ENCODE data around the gene NTRK2. TPM values are rescaled to one million over a fixed set of nuclear protein-coding genes. Genes with fewer than 3 reads are reported as not detected.

Gene NTRK2
- total and polyA plus RNA-seq, 4 experiments from 2014 or later: 0.11 to 0.18 (median 0.12) TPM; not detected in 1

GRCh38 chr9:85014292-85014691, 344.8 kb downstream of the NTRK2 start:
- H3K4me3 ChIP-seq (ENCODE audit: low read length in 2 of 2): no peak overlapping the region
- Mint-ChIP-seq H3K4me3 (no peak overlapping the region), H3K4me1 (no peaks in the 10 kb centered on the region), H3K27me3 (peaks cover 4% of the 10 kb centered on the region in 2 donors), H3K9me3 (no peaks in the 10 kb centered on the region), H3K36me3 (no peaks in the 10 kb centered on the region), H3K27ac (no peak overlapping the region)
- H3K27me3 ChIP-seq (ENCODE audit: insufficient read depth, low read length): no peaks in the 10 kb centered on the region
- no peaks in the 10 kb centered on the region for H3K9me3 ChIP-seq (ENCODE audit: control insufficient read depth in 1 of 2, low read length in 2 of 2)
- H3K36me3 ChIP-seq (ENCODE audit: insufficient read depth, low read length): no peaks in the 10 kb centered on the region
- POLR2A ChIA-PET (ENCODE audit: partially characterized antibody): no interaction called here
- H3K4me1 ChIP-seq (ENCODE audit: insufficient read depth, low read length): no peaks in the 10 kb centered on the region
- no peak for DNase-seq
- no peak overlapping the region for H3K27ac ChIP-seq (ENCODE audit: low read depth, low read length)
- intact Hi-C loops (cut with micrococcal nuclease): no loop called here
- CTCF ChIA-PET (ENCODE audit: partially characterized antibody): no interaction called here

GRCh38 chr9:85016384-85017006, 347.0 kb downstream of the NTRK2 start:
- no peak for DNase-seq
- Histone ChIP-seq H3K4me1 (ENCODE audit: insufficient read depth, low read length) (no peaks in the 10 kb centered on the region), H3K36me3 (ENCODE audit: insufficient read depth, low read length) (no peaks in the 10 kb centered on the region), H3K9me3 (ENCODE audit: control insufficient read depth in 1 of 2, low read length in 2 of 2) (no peaks in the 10 kb centered on the region), H3K27ac (ENCODE audit: low read depth, low read length) (no peak overlapping the region), H3K4me3 (ENCODE audit: low read length in 2 of 2) (no peak overlapping the region), H3K27me3 (ENCODE audit: insufficient read depth, low read length) (no peaks in the 10 kb centered on the region)
- Mint-ChIP-seq H3K9me3 (peaks cover 0 to 2% (median 0%) of the 10 kb centered on the region in 8 donors), H3K4me3 (no peak overlapping the region), H3K27me3 (peaks cover 1 to 4% of the 10 kb centered on the region in 2 donors), H3K4me1 (no peaks in the 10 kb centered on the region), H3K36me3 (no peaks in the 10 kb centered on the region), H3K27ac (no peak overlapping the region)
- intact Hi-C loops (cut with micrococcal nuclease): no loop called here
- POLR2A ChIA-PET (ENCODE audit: partially characterized antibody): no interaction called here
- CTCF ChIA-PET (ENCODE audit: partially characterized antibody): no interaction called here

GRCh38 chr9:85020791-85021190, 351.3 kb downstream of the NTRK2 start:
- H3K27me3 ChIP-seq (ENCODE audit: insufficient read depth, low read length): no peaks in the 10 kb centered on the region
- Mint-ChIP-seq H3K4me1 (peaks cover 0 to 2% (median 0%) of the 10 kb centered on the region in 4 donors), H3K27me3 (no peaks in the 10 kb centered on the region), H3K4me3 (no peak overlapping the region), H3K27ac (no peak overlapping the region), H3K9me3 (peaks cover 0 to 2% (median 0%) of the 10 kb centered on the region in 8 donors), H3K36me3 (no peaks in the 10 kb centered on the region)
- H3K27ac ChIP-seq (ENCODE audit: low read depth, low read length): no peak overlapping the region
- no peak overlapping the region for H3K4me3 ChIP-seq (ENCODE audit: low read length in 2 of 2)
- no peak for DNase-seq
- H3K9me3 ChIP-seq (ENCODE audit: control insufficient read depth in 1 of 2, low read length in 2 of 2): no peaks in the 10 kb centered on the region
- no peaks in the 10 kb centered on the region for H3K36me3 ChIP-seq (ENCODE audit: insufficient read depth, low read length)
- CTCF ChIA-PET (ENCODE audit: partially characterized antibody): no interaction called here
- no peaks in the 10 kb centered on the region for H3K4me1 ChIP-seq (ENCODE audit: insufficient read depth, low read length)
- POLR2A ChIA-PET (ENCODE audit: partially characterized antibody): no interaction called here
- intact Hi-C loops (cut with micrococcal nuclease): no loop called here

- CTCF ChIA-PET (ENCODE audit: partially characterized antibody): no interaction called here
- Mint-ChIP-seq H3K4me1 (peaks cover 0 to 2% (median 0%) of the 10 kb centered on the region in 4 donors), H3K27me3 (no peaks in the 10 kb centered on the region), H3K9me3 (peaks cover 0 to 2% (median 0%) of the 10 kb centered on the region in 8 donors), H3K4me3 (no peak overlapping the region), H3K27ac (no peak overlapping the region), H3K36me3 (no peaks in the 10 kb centered on the region)
- no peak for DNase-seq
- intact Hi-C loops (cut with micrococcal nuclease): no loop called here
- no peak overlapping the region for H3K4me3 ChIP-seq (ENCODE audit: low read length in 2 of 2)
- no peaks in the 10 kb centered on the region for H3K4me1 ChIP-seq (ENCODE audit: insufficient read depth, low read length)
- H3K27me3 ChIP-seq (ENCODE audit: insufficient read depth, low read length): no peaks in the 10 kb centered on the region
- no peaks in the 10 kb centered on the region for H3K36me3 ChIP-seq (ENCODE audit: insufficient read depth, low read length)
- no peaks in the 10 kb centered on the region for H3K9me3 ChIP-seq (ENCODE audit: control insufficient read depth in 1 of 2, low read length in 2 of 2)
- H3K27ac ChIP-seq (ENCODE audit: low read depth, low read length): no peak overlapping the region
- POLR2A ChIA-PET (ENCODE audit: partially characterized antibody): no interaction called here
Measured at GRCh38 chr9:85021686-85022085, 352.2 kb downstream of the NTRK2 start.

GRCh38 chr9:85024374-85024773, 354.8 kb downstream of the NTRK2 start:
- no peaks in the 10 kb centered on the region for H3K36me3 ChIP-seq (ENCODE audit: insufficient read depth, low read length)

DNA sequence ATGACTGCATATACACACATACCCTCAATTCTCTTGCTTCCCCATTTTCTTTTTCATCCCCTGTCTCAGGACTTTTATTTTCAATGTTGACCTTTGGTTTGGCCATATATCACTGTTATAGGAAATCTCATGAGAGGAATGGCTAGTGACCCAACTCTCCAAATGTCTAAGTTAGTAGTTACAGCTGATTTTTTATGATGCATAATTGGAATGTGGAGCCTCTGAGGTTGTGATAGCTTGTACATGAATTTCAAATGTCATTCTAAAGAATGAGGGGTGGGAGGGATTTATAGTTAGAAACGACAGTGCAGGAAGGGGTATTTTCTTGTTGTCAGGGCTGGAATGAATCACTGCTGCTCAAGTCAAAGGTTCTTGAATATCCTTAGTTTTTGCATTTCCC, 356.1 kb downstream of the NTRK2 start:
- no peak for DNase-seq
- peaks cover 0 to 4% (median under 1%) of the 10 kb centered on the region in 8 donors for H3K9me3 Mint-ChIP-seq
- Histone ChIP-seq H3K4me3 (ENCODE audit: low read length in 2 of 2) (no peak overlapping the region), H3K36me3 (ENCODE audit: insufficient read depth, low read length) (no peaks in the 10 kb centered on the region), H3K9me3 (ENCODE audit: control insufficient read depth in 1 of 2, low read length in 2 of 2) (no peaks in the 10 kb centered on the region), H3K27ac (ENCODE audit: low read depth, low read length) (no peak overlapping the region), H3K4me1 (ENCODE audit: insufficient read depth, low read length) (no peaks in the 10 kb centered on the region), H3K27me3 (ENCODE audit: insufficient read depth, low read length) (no peaks in the 10 kb centered on the region)
- ChIA-PET POLR2A (ENCODE audit: partially characterized antibody) (no interaction called here), CTCF (ENCODE audit: partially characterized antibody) (interaction anchor here (1.6 kb wide), 1 partner anchor 10 kb away, joined by 3 read pairs; no protein-coding TSS in a partner anchor)
- H3K27me3 Mint-ChIP-seq: no peaks in the 10 kb centered on the region
- no peaks in the 10 kb centered on the region for H3K36me3 Mint-ChIP-seq
- no peak overlapping the region for H3K27ac Mint-ChIP-seq
- H3K4me1 Mint-ChIP-seq: peaks cover 0 to 2% (median 0%) of the 10 kb centered on the region in 4 donors
- intact Hi-C loops (cut with micrococcal nuclease): no loop called here
- no peak overlapping the region for H3K4me3 Mint-ChIP-seq

More at GRCh38 chr9:85024374-85024773, 354.8 kb downstream of the NTRK2 start:
- CTCF ChIA-PET (ENCODE audit: partially characterized antibody): no interaction called here
- Mint-ChIP-seq H3K27me3 (no peaks in the 10 kb centered on the region), H3K4me1 (peaks cover 0 to 2% (median 0%) of the 10 kb centered on the region in 4 donors), H3K9me3 (peaks cover 0 to 4% (median 0%) of the 10 kb centered on the region in 8 donors), H3K36me3 (no peaks in the 10 kb centered on the region), H3K4me3 (no peak overlapping the region), H3K27ac (no peak overlapping the region)
- H3K4me3 ChIP-seq (ENCODE audit: low read length in 2 of 2): no peak overlapping the region
- no peaks in the 10 kb centered on the region for H3K4me1 ChIP-seq (ENCODE audit: insufficient read depth, low read length)
- H3K9me3 ChIP-seq (ENCODE audit: control insufficient read depth in 1 of 2, low read length in 2 of 2): no peaks in the 10 kb centered on the region
- no peak for DNase-seq
- intact Hi-C loops (cut with micrococcal nuclease): no loop called here
- H3K27me3 ChIP-seq (ENCODE audit: insufficient read depth, low read length): no peaks in the 10 kb centered on the region
- H3K27ac ChIP-seq (ENCODE audit: low read depth, low read length): no peak overlapping the region
- POLR2A ChIA-PET (ENCODE audit: partially characterized antibody): no interaction called here

DNA sequence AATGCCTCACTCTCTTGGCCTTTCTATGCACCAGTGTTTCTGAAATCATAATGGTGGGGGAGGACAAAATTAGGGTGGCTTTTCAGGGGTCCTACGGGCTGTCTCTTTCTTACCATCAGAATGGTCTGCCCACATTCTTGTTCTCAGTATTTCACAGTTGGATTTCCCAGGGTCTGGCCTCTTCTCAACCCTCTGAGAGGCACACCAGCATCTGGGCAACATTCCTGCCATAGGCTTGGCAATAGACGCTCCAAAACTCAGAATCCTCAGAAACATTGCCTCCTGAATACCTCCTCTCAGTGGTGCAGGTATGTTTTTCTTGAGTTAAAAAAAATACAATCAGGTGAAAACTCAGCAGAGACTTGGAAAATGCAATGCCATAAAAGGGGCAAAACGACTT, 358.3 kb downstream of the NTRK2 start:
- Mint-ChIP-seq H3K36me3 (no peaks in the 10 kb centered on the region), H3K9me3 (peaks cover 0 to 4% (median 0%) of the 10 kb centered on the region in 8 donors), H3K4me3 (no peak overlapping the region), H3K27ac (no peak overlapping the region), H3K4me1 (peaks cover 0 to 2% (median 0%) of the 10 kb centered on the region in 4 donors), H3K27me3 (no peaks in the 10 kb centered on the region)
- ChIA-PET CTCF (ENCODE audit: partially characterized antibody) (no interaction called here), POLR2A (ENCODE audit: partially characterized antibody) (no interaction called here)
- intact Hi-C loops (cut with micrococcal nuclease): no loop called here
- no peak for DNase-seq
- Histone ChIP-seq H3K4me3 (ENCODE audit: low read length in 2 of 2) (no peak overlapping the region), H3K27me3 (ENCODE audit: insufficient read depth, low read length) (no peaks in the 10 kb centered on the region), H3K4me1 (ENCODE audit: insufficient read depth, low read length) (no peaks in the 10 kb centered on the region), H3K9me3 (ENCODE audit: control insufficient read depth in 1 of 2, low read length in 2 of 2) (no peaks in the 10 kb centered on the region), H3K36me3 (ENCODE audit: insufficient read depth, low read length) (no peaks in the 10 kb centered on the region), H3K27ac (ENCODE audit: low read depth, low read length) (no peak overlapping the region)

All from CD4-positive, alpha-beta memory T cell (primary cell).